ENCODE data around the gene CDK3.
"Not testable (repeated sequence)": the region's sequence is repeated elsewhere in the genome, so short reads cannot be mapped to it uniquely, and the experiment has no call there.

GRCh38 chr17:76044475-76045007 is 43.9 kb downstream of the CDK3 start:
- TF ChIP-seq CTCF (IDR thresholded peaks at IDR 0.05); REST (IDR thresholded peaks at IDR 0.05; ENCODE audit: insufficient read depth in 1 of 2, low read depth in 2 of 2, low read length in 1 of 2); POLR2AphosphoS5 (IDR thresholded peaks at IDR 0.05; ENCODE audit: low read depth, low read length); SIN3A (IDR thresholded peaks at IDR 0.05; ENCODE audit: borderline replicate concordance, insufficient read depth, low read depth, low read length); TCF7L2 (IDR thresholded peaks at IDR 0.05; ENCODE audit: low read depth, low read length): not testable (repeated sequence)
